ENCODE data around the gene RPTOR.

DNA sequence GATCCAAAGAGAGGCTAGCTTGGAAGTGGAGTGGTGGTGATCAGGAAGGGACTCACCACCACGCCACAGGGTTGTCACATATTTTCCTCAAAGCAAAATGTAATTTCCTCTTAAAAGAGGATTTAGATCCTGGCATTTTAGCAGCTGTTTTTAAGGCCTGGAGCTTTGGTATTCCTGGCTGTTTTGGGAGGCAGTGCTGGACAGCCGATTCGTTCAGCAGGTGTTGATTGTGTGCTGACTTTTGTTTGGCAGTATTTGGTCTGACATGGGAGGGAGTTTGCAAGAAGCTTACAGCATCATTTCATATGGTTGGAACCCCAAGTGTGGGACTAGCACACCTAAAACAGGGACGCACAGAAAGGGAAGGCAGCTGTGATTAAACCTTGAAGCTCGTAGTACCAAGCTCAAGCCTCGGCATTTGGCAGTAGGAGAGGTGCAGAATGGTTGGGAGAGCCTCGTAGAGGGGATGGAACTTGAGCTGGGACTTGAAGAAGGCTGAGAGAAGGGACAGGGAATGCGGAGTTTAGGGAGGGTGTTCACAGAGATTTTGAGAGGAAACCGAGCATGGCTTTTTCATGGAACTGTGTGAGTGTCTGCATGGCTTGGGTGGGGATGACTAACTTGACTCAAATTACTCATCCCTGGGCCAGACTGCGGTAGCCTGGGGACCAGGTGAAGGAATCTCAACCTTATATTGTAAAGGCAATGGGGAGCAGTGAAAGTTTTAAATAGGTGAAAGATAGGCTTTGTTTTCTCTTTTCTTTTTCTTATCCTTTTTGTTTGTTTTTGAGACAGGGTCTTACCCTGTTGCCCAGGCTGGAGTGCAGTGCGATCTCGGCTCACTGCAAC is 52.3 kb downstream of the RPTOR start:
- no peak for TF ChIP-seq MXI1 (conservative IDR thresholded peaks at IDR 0.05; ENCODE audit: poor library complexity, severe bottlenecking)
- TF ChIP-seq CTCF (IDR thresholded peaks at IDR 0.05; ENCODE audit: poor library complexity, severe bottlenecking) = no peak
- TF ChIP-seq RAD21 (conservative IDR thresholded peaks at IDR 0.05) = no peak
- TF ChIP-seq EZH2 (IDR thresholded peaks at IDR 0.05; ENCODE audit: borderline replicate concordance, insufficient read depth, low read length, poor library complexity, severe bottlenecking) = no peak
- no peak for TF ChIP-seq REST (IDR thresholded peaks at IDR 0.05; ENCODE audit: borderline replicate concordance)
- no peak for TF ChIP-seq POLR2AphosphoS5 (IDR thresholded peaks at IDR 0.05)
